ENCODE data around the gene DENND1B.

The DENND1B gene

DNA sequence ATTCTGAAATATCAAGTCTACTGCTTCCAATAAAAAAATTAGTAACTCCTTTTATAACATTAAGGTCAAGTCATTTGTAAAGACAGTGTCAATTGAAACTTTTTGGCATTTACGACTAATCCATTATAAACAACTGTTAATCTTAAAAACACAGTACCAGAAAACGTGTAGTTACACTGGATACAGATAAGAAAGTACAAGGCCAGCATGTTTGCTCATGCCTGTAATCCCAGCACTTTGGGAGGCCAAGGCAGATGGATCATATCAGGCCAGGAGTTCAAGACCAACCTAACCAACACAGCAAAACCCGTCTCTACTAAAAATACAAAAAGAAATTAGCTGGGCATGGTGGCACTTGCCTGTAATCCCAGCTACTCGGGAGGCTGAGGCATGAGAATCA lies 29.4 kb downstream of the DENND1B start:
- Histone ChIP-seq H3K27me3 (replicated peaks) (no peaks in the 10 kb centered on the region), H3K4me3 (ENCODE audit: low read depth, low read length) (no peak overlapping the region), H3K27ac (no peak overlapping the region), H3K36me3 (replicated peaks) (no peaks in the 10 kb centered on the region)
- no peak for DNase-seq
- no peak for TF ChIP-seq CTCF (IDR thresholded peaks at IDR 0.05; ENCODE audit: low read depth, low read length, missing control alignments)
- in situ Hi-C loops (cut with HindIII; ENCODE audit: low pct_ligation_motif_present, low sequenced_read_pairs) = no loop called here

DNA sequence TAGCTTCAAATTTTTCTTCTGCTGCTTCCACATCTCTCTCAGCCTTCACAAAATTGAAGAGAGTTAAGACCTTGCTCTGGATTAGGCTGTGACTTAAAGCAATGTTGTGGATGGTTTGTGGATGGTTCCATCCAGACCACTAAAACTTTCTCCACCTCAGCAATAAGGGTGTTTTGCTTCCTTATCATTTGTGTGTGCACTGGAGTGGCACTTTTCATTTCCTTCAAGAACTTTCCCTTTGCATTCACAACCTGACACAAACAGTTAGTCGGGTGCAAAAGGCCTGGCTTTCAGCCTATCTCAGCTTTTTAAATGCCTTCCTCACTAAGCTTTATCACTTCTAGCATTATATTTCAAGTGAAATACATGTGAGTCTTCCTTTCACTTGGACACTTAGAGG lies 30.3 kb downstream of the DENND1B start:
- H3K4me3 ChIP-seq (ENCODE audit: low read depth, low read length) = no peak overlapping the region
- in situ Hi-C loops (cut with HindIII; ENCODE audit: low pct_ligation_motif_present, low sequenced_read_pairs) = no loop called here

DNA sequence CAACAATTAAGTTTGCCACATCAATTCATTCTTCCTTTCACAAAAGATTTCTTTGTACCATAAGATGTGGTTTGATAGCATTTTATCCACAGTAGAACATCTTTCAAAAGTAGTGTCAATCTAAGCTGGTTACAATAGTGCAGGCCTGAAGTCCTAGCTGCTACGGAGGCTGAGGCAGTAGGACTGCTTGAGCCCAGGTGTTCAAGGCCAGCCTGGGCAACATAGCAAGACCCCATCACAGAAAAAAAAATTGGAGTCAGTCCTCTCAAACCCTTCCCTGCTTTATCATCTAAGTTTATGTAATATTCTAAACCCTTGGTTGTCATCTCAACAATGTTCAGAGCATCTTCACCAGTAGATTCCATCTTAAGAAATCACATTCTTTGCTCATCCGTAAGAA lies 31.7 kb downstream of the DENND1B start:
- no peak for DNase-seq
- no peak for TF ChIP-seq CTCF (IDR thresholded peaks at IDR 0.05; ENCODE audit: low read depth, low read length, missing control alignments)
- Histone ChIP-seq H3K4me3 (ENCODE audit: low read depth, low read length) (no peak overlapping the region), H3K27me3 (replicated peaks) (no peaks in the 10 kb centered on the region), H3K27ac (no peak overlapping the region), H3K36me3 (replicated peaks) (no peaks in the 10 kb centered on the region)
- in situ Hi-C loops (cut with HindIII; ENCODE audit: low pct_ligation_motif_present, low sequenced_read_pairs) = no loop called here

More for the DNA sequence above, 30.3 kb downstream of the DENND1B start:
- Histone ChIP-seq H3K36me3 (replicated peaks) (no peaks in the 10 kb centered on the region), H3K27ac (no peak overlapping the region), H3K27me3 (replicated peaks) (no peaks in the 10 kb centered on the region)
- no peak for DNase-seq
- TF ChIP-seq CTCF (IDR thresholded peaks at IDR 0.05; ENCODE audit: low read depth, low read length, missing control alignments) = no peak

- DNase-seq = no peak
- in situ Hi-C loops (cut with HindIII; ENCODE audit: low pct_ligation_motif_present, low sequenced_read_pairs) = no loop called here
- H3K36me3 ChIP-seq (replicated peaks) = no peaks in the 10 kb centered on the region
- no peak overlapping the region for H3K4me3 ChIP-seq (ENCODE audit: low read depth, low read length)
- no peak overlapping the region for H3K27ac ChIP-seq
- no peaks in the 10 kb centered on the region for H3K27me3 ChIP-seq (replicated peaks)
- no peak for TF ChIP-seq CTCF (IDR thresholded peaks at IDR 0.05; ENCODE audit: low read depth, low read length, missing control alignments)
Measured at GRCh38 chr1:197740992-197741391, 34.3 kb downstream of the DENND1B start.

DNA sequence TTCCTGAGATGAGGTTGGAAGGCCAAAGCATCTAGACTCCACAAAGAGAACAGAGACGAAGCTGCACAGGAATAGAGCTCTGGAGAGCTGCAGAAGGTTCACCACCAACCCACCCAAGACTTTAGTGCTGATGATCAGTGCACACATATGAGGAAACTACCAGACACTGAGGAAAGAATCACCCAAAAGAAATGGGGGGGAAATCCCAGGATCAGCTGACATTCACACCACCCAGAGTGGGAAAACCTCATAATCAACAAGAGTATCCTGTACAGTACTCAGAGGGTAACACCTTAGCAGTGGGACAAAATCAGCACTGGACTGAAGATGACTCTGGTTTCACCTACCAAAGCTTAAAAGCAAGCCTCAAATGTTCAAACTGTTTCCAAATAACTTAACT lies 36.4 kb downstream of the DENND1B start:
- no peaks in the 10 kb centered on the region for H3K27me3 ChIP-seq (replicated peaks)
- no peak for TF ChIP-seq CTCF (IDR thresholded peaks at IDR 0.05; ENCODE audit: low read depth, low read length, missing control alignments)
- H3K36me3 ChIP-seq (replicated peaks) = no peaks in the 10 kb centered on the region
- DNase-seq = no peak
- no peak overlapping the region for H3K27ac ChIP-seq
- in situ Hi-C loops (cut with HindIII; ENCODE audit: low pct_ligation_motif_present, low sequenced_read_pairs) = no loop called here
- no peak overlapping the region for H3K4me3 ChIP-seq (ENCODE audit: low read depth, low read length)

GRCh38 chr1:197737916-197738315 lies 37.4 kb downstream of the DENND1B start:
- H3K27ac ChIP-seq = no peak overlapping the region
- TF ChIP-seq CTCF (IDR thresholded peaks at IDR 0.05; ENCODE audit: low read depth, low read length, missing control alignments) = no peak
- in situ Hi-C loops (cut with HindIII; ENCODE audit: low pct_ligation_motif_present, low sequenced_read_pairs) = no loop called here

More at GRCh38 chr1:197737916-197738315, 37.4 kb downstream of the DENND1B start:
- H3K27me3 ChIP-seq (replicated peaks) = no peaks in the 10 kb centered on the region
- DNase-seq = no peak
- no peaks in the 10 kb centered on the region for H3K36me3 ChIP-seq (replicated peaks)
- H3K4me3 ChIP-seq (ENCODE audit: low read depth, low read length) = no peak overlapping the region
